Esophagus muscularis mucosa (tissue), 4 donors: ENCODE data around the gene MARCHF4.

Experiments used
- EP300 ChIP-seq: sonication (generic); formaldehyde crosslinking; IDR thresholded peaks from one replicate; pipeline ENCODE4 v1.6.1; 2017; ENCODE audit warnings: antibody characterized with exemption
- POLR2A ChIP-seq: fragments of 450-650 bp; IDR thresholded peaks from one replicate; pipeline ENCODE4 v1.6.1; 2017; ENCODE audit warnings: antibody characterized with exemption, moderate library complexity, mild to moderate bottlenecking, low read depth
- POLR2AphosphoS5 ChIP-seq, 2 donors: sonication (generic); formaldehyde crosslinking; IDR thresholded peaks; one replicate each; pipeline ENCODE4 v1.6.1; 2017; ENCODE audit warnings: antibody characterized with exemption in 2 of 2
- TF ChIP-seq, protein P1 (sequence below), 3 experiments: fragments of 200-600 bp in 2 of 3; fragments of 450-650 bp in 1 of 3; sonication (generic) in 2 of 3; IDR thresholded peaks; one replicate each; pipeline ENCODE4 v1.5.1; 2017 to 2019; ENCODE audit warnings: antibody characterized with exemption in 3 of 3, mild to moderate bottlenecking in 2 of 3, moderate library complexity in 1 of 3

GRCh38 chr2:216346781-216347180 lies 25.5 kb downstream of the MARCHF4 start:
- TF ChIP-seq, protein P1, sequence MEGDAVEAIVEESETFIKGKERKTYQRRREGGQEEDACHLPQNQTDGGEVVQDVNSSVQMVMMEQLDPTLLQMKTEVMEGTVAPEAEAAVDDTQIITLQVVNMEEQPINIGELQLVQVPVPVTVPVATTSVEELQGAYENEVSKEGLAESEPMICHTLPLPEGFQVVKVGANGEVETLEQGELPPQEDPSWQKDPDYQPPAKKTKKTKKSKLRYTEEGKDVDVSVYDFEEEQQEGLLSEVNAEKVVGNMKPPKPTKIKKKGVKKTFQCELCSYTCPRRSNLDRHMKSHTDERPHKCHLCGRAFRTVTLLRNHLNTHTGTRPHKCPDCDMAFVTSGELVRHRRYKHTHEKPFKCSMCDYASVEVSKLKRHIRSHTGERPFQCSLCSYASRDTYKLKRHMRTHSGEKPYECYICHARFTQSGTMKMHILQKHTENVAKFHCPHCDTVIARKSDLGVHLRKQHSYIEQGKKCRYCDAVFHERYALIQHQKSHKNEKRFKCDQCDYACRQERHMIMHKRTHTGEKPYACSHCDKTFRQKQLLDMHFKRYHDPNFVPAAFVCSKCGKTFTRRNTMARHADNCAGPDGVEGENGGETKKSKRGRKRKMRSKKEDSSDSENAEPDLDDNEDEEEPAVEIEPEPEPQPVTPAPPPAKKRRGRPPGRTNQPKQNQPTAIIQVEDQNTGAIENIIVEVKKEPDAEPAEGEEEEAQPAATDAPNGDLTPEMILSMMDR (IDR thresholded peaks at IDR 0.05): no peak
- TF ChIP-seq POLR2AphosphoS5 (IDR thresholded peaks at IDR 0.05) (no peak), POLR2A (no peak), EP300 (no peak)
